ENCODE measurements around the gene PDE4D.
"Not testable (repeated sequence)": the region's sequence is repeated elsewhere in the genome, so short reads cannot be mapped to it uniquely, and the experiment has no call there.

The PDE4D gene

DNA sequence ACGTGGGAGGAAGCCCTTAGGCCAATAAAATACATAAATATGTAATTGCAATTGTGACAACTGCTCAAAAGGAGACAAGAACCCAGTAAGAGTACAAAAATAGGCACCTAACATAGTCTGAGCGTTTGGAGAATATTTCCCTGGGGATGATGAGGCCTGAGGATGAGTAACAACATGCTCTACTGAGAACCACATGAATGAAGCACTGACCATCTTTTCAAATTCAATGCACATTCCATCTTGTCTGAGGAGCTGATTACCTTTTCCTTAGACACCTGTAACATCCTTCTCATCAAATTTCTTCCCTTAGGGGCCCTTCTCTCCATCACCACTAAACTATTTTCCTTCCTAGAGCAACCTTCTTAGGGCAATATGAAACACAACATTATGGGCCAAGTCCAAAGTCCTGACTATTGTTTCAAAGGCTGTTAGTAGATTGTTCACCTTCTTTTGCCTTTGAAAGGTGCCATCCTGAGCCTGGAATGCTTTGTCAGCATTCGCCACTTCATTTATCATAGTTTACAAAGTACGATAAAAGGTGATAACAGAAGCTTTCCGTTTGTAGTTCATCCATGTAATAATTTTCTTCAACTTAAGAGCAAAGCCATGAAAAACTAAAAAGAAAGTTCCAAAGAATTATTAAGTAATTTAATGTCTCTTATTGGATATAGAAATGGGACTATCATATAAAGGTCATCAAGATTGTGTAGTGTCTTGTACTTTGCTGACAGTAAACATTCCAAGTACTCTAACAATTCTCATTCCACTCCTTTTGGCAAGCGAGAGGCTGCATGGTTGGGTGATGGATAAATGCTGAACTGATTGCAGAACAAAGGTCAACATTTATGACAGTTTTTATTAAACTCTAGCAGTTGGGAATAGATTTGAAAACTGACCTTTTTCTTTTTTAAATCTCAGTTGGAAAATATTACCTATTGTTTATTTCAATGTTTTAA is 471.3 kb downstream of the PDE4D start:
- DNase-seq (ENCODE audit: low read depth, low spot score) = no peak

DNA sequence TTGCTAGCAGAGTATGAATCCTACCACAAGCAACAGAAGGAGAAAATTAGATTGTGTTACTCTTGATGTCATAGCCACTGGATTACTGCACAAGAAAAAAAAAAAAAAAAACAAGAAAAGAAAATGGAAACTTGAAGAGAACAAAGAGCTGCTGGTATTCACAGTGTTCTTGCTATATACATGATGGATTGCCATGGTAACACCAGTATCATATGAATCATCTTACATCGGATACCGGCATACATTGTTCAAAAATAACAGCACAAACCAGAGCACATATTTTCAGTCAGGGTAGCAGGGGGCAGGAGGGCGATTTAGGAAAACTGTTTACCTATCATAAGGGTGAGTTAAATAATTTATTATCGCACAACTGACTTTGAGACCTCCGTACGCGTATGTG is 472.9 kb downstream of the PDE4D start:
- DNase-seq (ENCODE audit: low read depth, low spot score) = no peak

DNA sequence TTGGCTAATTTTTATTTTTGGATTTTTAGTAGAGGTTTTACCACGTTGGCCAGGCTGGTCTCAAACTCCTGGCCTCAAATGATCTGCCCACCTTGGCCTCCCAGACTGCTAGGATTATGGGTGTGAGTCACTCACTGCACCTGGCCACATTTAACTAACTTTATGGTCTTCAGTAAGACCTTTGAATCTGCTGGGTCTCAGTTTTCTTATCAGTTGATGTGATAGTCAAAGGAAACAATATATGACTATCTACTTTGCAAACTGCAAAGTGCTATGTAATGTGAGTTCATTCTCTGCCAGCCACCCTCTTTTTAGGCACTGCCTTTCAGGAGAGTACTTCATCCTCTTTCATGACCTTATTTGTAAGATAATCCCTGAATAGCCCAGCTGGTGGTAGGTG is 474.7 kb downstream of the PDE4D start:
- DNase-seq (ENCODE audit: low read depth, low spot score) = no peak

DNA sequence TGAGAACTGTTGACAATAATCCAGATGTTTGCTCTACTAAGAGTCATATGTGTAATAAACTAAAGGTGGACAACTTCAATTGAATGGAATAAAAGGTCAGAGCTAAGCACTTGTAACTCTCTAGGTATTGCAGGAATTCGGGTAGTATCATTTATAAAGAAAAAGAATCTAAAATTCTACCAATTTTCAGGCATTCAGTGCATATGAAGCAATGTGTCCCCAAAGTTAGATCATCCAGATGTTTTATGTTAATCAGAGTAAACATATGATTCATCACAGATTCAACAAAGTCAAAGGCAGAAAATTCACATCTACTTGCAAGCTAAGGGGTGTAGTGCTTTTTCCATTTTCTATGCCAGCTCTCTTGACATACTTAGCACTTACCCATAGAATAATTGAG is 477.1 kb downstream of the PDE4D start:
- DNase-seq (ENCODE audit: low read depth, low spot score) = no peak

- no peak for DNase-seq (ENCODE audit: low read depth, low spot score)
Measured at GRCh38 chr5:59416026-59416425, 477.5 kb downstream of the PDE4D start.

GRCh38 chr5:59412428-59412827 is 481.1 kb downstream of the PDE4D start:
- no peak for DNase-seq (ENCODE audit: low read depth, low spot score)

DNA sequence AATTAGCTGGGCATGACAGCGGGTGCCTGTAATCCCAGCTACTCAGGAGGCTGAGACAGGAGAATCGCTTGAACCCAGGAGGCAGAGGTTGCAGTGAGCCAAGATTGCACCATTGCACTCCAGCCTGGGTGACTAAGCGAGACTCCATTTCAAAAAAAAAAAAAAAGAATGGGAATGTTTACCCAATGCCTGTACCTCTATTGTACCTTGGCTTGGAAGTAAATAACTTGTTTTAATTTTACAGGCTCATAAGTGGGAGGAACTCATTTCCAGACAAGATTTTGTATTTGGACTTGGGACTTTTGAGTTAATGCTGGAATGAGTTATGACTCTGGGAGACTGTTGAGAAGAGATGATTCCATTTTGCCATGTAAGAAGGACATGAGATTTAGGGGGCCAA is 484.5 kb downstream of the PDE4D start:
- not testable (repeated sequence) for DNase-seq (ENCODE audit: low read depth, low spot score)

DNA sequence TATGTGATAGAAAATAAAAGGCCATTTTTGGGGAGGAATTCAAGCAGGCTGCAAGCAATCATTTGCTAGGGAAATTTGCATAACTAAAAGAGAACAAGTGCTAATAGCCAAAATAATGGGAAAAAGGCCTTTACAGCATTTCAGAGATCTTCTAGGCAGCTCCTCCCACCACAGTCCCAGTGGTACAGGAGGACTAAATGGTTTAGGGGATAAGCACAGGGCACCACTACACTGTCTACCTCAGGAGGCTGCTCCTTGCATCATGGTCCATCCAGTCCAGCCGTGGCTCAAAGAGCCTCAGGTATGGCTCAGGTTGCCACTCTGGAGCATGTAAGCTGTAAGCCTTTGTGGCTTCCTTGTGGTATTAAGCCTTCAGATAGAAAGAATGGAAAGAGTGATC is 485.6 kb downstream of the PDE4D start:
- no peak for DNase-seq (ENCODE audit: low read depth, low spot score)

DNA sequence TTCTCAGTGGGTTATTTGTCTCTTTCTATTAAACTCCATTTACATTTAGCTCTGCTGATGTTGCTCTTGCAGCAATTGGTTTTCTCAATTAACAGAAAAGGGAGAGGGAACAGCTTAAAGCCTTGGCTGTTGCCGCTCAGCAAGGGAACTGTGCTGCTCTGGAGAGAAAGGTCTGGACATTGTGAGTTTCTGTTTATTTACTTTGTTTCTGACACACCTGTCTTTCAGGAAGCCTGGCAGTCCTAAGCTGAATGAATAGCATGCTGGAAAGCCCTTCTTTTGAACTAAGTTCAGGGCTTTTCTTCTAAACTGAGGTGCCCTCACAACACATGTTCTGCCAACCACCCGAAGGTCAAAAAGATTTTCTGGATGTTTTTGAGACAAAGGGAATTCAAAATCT is 491.9 kb downstream of the PDE4D start:
- DNase-seq (ENCODE audit: low read depth, low spot score) = no peak

- peak; percentile 10 for DNase-seq (ENCODE audit: low read depth, low spot score)
Measured at GRCh38 chr5:59394956-59395355, 498.6 kb downstream of the PDE4D start.

DNA sequence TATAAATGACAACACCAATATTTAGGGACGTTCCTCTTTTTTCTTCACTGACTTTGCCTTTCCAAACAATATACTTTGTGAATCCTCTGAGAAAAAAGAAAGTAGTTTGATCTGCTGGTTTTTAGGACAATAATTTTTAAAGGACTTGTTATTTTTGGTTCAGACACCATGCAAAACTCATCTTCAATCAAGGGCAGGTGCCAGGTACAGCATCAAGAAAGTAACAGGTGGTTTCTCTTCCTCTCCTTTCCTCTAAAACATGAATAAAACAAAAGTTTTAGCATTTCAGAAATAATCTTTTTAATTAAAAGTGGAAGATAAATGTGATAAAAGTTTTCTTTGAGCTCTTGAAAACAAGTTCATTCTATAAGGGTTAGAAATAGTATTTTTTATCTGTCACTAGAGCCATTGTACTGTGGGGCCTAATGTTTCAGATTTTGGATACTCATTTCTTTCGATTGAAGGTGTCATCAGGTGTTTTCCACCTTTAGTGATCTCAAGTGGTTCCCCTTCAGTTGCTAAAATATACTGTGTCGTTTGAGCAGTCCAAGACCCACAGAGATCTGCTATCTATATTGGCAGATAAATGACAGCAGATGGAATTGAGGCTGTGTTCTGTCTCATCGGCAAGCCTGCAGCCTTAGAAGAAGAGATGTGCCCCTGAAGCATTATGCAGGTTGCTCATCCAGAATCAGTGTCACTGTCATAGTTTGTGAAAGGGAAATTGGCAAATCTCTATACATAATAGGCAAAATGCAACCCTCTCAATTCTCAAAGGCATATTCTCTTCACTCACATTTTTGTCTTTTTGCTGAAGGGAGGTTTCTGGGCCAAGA is 499.7 kb downstream of the PDE4D start:
- no peak for DNase-seq (ENCODE audit: low read depth, low spot score)

DNA sequence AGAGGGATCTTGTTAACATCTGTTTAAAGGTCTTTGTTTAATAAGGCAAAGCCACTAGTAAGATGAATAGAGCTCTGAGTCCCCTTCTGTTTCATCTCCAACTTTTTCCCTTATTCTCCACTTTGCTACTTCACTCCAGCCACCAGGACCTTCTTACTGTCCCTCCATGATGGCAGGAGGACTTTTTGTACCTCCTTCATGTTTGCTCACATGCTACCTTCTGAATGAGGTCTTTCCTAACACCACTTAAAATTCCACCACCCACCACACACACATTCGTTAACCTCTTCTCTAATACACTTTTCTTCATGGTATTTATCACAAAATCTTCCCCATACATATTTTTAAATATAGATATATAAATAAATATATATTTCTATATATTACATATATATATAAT is 501.9 kb downstream of the PDE4D start:
- no peak for DNase-seq (ENCODE audit: low read depth, low spot score)

DNA sequence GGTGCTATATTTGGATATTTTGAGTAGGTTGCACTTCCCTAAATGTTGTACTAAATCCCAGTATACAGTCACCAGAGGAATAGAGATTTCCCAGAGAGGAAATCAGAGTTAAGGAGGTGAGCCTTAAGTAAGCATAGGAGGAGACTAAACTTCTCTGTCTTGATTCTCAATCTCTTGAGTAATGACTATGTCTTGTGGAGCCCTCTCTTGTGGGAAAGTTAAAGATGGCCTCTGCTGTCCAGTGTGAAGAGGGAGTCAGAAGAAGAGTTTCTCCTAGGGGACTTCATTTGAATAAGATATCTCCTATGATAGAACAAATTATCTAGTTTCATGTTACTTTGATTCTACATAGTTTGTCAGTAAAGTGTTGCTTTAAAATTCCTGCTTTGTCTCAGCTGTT is 502.5 kb downstream of the PDE4D start:
- no peak for DNase-seq (ENCODE audit: low read depth, low spot score)

DNA sequence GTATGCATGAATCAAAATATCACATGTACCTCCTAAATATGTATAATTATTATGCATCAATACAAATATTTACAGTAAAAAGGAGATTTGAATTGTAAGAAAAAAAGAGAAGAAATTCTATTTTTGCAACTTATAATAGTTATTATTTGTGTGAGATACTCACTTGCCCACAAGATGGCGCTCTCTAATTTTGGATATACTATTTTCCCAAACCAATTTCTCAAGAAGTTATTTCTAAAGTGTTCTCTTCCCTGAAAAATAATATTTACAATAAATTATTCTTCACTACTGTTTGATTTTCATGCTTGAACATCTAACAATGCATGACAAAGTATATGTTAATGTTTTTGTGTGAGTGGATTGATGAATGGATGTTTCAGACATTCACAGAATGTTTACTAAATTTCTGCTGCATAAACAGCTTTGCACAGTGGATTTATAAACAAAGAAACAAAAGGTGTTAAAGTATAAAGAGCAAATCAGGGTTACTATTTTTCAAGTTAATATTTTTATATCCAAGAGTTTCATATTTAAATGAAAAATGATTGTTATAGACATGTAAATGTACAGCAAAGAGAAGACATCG is 503.4 kb downstream of the PDE4D start:
- no peak for DNase-seq (ENCODE audit: low read depth, low spot score)

- DNase-seq (ENCODE audit: low read depth, low spot score) = no peak
Measured at GRCh38 chr5:59387127-59387526, 506.4 kb downstream of the PDE4D start.

DNA sequence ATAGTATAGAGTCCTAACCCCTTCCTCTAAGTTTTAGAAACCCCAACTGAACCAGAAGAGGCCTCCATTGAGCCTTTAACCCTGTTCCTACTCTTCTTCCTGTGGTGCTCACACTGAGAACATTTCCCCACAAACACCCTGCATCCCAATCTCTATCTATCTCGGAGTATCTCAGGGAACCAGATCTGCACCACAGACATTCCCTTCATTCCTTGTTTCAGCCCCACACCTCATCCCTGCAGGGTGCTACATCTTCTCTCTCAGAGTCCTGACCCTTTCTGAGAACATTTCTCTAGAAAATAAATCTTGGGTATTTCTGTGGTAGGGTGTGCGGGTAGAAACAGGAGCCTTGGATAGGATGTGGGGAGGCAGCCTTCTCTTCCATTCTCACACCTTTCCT is 507.8 kb downstream of the PDE4D start:
- no peak for DNase-seq (ENCODE audit: low read depth, low spot score)

DNA sequence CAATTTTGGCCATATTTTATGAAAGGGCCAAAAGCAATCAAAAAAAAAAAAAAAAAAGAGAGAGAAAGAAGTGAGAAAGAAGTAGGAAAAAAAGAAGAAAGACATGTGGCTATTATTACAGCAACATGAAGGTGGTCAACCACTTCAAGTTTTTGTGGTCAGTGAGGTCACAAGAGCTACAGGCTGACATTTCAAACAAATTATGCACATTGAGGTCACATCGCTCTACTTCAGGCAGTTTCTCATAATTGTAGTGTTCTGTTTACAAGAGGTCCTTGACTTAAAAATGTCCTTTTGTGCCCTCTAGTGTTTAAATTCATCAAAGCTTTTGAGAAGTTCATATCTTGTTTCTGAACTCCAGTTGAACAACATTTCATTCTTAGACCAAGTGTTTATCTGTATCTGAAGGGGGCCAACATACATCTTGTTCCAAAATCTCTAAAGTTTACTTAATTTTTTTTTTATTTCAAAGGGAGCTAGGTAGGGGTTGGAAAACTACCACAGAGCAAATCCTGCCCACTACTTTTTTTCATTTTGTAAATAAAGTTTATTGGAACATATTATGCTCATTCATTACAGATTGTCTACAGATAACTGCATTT is 513.1 kb downstream of the PDE4D start:
- DNase-seq (ENCODE audit: low read depth, low spot score) = no peak

DNA sequence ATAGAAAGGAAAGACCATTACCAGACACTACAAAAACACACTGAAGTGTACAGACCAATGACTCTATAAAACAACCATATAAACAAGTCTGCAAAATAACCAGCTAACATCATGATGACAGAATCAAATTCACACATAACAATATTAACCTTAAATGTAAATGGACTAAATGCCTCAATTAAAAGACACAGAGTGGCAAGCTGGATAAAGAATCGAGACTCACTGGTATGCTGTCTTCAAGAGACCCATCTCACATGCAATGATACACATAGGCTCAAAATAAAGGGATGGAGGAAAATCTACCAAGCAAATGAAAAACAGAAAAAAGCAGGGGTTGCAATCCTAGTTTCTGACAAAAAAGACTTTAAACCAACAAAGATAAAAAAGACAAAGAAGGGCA is 519.5 kb downstream of the PDE4D start:
- DNase-seq (ENCODE audit: low read depth, low spot score) = not testable (repeated sequence)

DNA sequence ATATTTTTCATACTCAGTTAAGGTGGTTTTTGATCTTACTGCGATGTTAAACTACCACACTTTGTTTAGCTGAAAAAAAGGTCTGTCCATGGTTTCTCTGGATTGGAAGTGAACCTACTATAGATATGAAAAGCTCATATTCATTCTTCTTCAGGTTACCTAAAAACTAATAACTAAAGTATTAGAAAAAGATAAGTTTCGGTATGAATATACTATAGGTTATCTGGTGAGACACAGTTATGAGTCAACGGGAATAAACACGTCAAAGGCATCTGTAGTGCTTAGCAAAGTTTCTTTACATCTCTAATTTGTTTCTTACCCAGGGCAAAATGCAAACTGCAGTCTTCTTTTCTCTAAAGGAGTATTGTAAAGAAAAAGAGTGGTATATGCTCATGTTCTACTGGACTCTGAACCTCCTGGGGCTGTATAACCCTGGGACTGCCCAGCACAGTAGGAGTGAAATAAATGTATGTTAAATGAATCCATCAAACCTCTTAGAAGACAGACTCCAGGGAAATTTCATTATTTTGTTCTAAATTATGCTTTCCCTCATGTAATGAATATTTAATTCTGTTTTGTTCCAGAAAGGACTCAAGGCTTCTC is 521.9 kb downstream of the PDE4D start:
- DNase-seq (ENCODE audit: low read depth, low spot score) = no peak

GRCh38 chr5:59368951-59369350 is 524.6 kb downstream of the PDE4D start:
- DNase-seq (ENCODE audit: low read depth, low spot score) = no peak

DNA sequence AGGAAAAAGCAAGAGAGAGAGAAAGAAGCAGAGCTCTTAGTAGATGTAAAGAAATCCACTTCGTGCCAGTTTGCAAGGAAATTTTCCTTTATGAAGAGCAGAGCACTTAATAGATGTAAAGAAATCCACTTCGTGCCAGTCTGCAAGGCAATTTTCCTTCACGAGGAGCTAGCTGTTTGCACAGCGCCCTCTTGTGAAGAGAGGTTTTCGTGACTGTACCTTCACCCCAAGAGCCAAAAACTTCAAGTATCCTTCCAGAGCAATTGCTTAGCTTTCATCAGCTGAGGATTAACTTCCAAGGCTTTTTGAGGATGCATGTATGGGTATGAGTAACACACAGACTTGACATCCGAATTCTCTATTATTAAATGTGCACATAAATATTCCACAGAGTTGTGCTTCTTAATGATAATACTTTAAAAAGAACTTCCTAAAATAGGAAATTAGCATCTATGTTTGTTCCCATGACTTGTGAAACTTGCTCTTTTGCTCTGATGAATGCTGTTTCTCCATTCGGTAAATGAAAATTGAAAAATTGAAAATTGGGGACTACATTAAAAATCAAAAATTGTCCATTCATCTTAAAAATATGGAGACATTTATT is 525.6 kb downstream of the PDE4D start:
- peak; percentile 74 for DNase-seq (ENCODE audit: low read depth, low spot score)
